Type B pancreatic cell (in vitro differentiated cells): ENCODE measurements around the gene ARHGEF7. TPM values are rescaled to one million over a fixed set of nuclear protein-coding genes. Genes with fewer than 3 reads are reported as not detected.
"Not testable (repeated sequence)": the region's sequence is repeated elsewhere in the genome, so short reads cannot be mapped to it uniquely, and the experiment has no call there.

ENCODE experiments used
- DNase-seq: peaks from one replicate; pipeline ENCODE4 v3.0.0; 2021; ENCODE audit warnings: mixed read lengths; ENCODE audit not compliant: unreplicated experiment; ENCODE audit errors: extremely low spot score
- H3K27ac Mint-ChIP-seq: 2 replicates; pipeline ENCODE4 v1.8.0; 2021; ENCODE audit warnings: mild to moderate bottlenecking, mixed read lengths
- H3K27me3 Mint-ChIP-seq: 2 replicates; pipeline ENCODE4 v1.8.0; 2021; ENCODE audit warnings: mixed read lengths
- H3K36me3 Mint-ChIP-seq: 2 replicates; pipeline ENCODE4 v1.8.0; 2021; ENCODE audit warnings: mixed read lengths
- H3K4me1 Mint-ChIP-seq: one replicate; pipeline ENCODE4 v1.8.0; 2021; ENCODE audit warnings: mixed read lengths; ENCODE audit not compliant: unreplicated experiment
- H3K4me3 Mint-ChIP-seq: 2 replicates; pipeline ENCODE4 v1.8.0; 2021; ENCODE audit warnings: mild to moderate bottlenecking, mixed read lengths
- H3K9me3 Mint-ChIP-seq: 2 replicates; pipeline ENCODE4 v1.8.0; 2021; ENCODE audit warnings: mixed read lengths
- long read RNA-seq: library from polyadenylated mRNA; unstranded; transcript quantifications from one replicate; pipeline ENCODE4 v2.0.0, GENCODE V29; 2020
- total RNA-seq: library from RNA; stranded (reverse); gene quantifications from 2 replicates; pipeline ENCODE4 v1.2.1, GENCODE V29; 2021; ENCODE audit warnings: low replicate concordance
- TF ChIP-seq, protein P1 (sequence below): fragments of 200-600 bp; sonication (generic); conservative IDR thresholded peaks from 2 replicates; pipeline ENCODE4 v1.5.0; 2021; ENCODE audit warnings: antibody characterized with exemption, mild to moderate bottlenecking

Gene ARHGEF7, protein sequence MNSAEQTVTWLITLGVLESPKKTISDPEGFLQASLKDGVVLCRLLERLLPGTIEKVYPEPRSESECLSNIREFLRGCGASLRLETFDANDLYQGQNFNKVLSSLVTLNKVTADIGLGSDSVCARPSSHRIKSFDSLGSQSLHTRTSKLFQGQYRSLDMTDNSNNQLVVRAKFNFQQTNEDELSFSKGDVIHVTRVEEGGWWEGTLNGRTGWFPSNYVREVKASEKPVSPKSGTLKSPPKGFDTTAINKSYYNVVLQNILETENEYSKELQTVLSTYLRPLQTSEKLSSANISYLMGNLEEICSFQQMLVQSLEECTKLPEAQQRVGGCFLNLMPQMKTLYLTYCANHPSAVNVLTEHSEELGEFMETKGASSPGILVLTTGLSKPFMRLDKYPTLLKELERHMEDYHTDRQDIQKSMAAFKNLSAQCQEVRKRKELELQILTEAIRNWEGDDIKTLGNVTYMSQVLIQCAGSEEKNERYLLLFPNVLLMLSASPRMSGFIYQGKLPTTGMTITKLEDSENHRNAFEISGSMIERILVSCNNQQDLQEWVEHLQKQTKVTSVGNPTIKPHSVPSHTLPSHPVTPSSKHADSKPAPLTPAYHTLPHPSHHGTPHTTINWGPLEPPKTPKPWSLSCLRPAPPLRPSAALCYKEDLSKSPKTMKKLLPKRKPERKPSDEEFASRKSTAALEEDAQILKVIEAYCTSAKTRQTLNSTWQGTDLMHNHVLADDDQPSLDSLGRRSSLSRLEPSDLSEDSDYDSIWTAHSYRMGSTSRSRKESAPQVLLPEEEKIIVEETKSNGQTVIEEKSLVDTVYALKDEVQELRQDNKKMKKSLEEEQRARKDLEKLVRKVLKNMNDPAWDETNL
- 103 and 109 TPM in 2 replicates for total RNA-seq
- long read RNA-seq, partial matches to known transcripts = 40 of 55 reads
- long read RNA-seq, other reads (novel, unspliced or antisense) = 15 of 55 reads

DNA sequence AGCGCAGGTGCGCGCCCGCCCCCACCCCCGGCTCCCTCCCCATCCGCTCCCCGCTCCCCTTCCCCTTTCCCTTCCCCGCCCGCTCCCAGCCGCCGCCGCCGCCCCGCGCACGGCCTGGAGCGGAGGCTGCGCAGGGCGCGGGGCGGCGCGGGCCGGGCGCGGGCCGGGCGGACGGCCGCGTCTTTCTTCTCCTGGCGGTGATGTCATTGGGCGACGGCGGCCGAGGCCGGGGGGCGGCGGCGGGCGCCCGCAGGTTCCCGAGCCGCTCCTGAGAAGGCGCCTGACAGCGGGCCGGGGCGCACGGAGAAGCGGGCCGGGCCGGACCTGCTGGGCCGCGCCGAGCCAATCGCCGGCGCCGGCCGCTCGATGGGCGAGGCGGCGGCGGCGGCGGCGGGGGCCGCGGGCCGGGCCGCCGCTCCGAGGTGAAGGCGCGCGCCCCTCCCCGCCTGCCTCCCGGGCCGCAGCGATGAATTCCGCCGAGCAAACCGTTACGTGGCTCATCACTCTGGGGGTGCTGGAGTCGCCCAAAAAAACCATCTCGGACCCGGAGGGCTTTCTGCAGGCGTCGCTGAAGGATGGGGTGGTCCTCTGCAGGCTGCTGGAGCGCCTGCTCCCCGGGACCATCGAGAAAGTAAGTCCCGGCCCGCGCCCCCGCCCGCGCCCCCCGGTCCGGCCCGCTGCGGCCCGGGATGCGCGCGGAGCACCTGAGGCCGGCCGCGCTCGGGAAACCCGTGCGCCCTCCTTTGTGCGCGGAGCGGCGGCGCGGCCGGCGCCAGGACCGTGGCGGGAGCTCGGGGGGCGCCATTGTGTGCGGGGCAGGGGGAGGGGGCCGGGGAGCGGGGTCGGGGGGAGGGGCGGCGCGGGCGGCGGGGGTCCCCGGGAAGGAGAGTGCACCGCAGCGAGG is at the start of gene ARHGEF7:
TSS of gene ARHGEF7 (plus strand) at position 250 of the 904 bp plus-strand sequence. CDS start at position 467, 217 bp downstream.
- peaks cover 60% of the 10 kb centered on the region for H3K27me3 Mint-ChIP-seq
- H3K27ac Mint-ChIP-seq = peak within 1 kb of the TSS; percentile 98
- TF ChIP-seq, protein P1, sequence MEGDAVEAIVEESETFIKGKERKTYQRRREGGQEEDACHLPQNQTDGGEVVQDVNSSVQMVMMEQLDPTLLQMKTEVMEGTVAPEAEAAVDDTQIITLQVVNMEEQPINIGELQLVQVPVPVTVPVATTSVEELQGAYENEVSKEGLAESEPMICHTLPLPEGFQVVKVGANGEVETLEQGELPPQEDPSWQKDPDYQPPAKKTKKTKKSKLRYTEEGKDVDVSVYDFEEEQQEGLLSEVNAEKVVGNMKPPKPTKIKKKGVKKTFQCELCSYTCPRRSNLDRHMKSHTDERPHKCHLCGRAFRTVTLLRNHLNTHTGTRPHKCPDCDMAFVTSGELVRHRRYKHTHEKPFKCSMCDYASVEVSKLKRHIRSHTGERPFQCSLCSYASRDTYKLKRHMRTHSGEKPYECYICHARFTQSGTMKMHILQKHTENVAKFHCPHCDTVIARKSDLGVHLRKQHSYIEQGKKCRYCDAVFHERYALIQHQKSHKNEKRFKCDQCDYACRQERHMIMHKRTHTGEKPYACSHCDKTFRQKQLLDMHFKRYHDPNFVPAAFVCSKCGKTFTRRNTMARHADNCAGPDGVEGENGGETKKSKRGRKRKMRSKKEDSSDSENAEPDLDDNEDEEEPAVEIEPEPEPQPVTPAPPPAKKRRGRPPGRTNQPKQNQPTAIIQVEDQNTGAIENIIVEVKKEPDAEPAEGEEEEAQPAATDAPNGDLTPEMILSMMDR = no peak
- peak within 1 kb of the TSS; percentile 97 for H3K4me3 Mint-ChIP-seq
- peaks cover 34% of the 10 kb centered on the region for H3K4me1 Mint-ChIP-seq
- peaks cover 5% of the 10 kb centered on the region for H3K36me3 Mint-ChIP-seq
- DNase-seq = no peak
- H3K9me3 Mint-ChIP-seq = no peaks in the 10 kb centered on the region

DNA sequence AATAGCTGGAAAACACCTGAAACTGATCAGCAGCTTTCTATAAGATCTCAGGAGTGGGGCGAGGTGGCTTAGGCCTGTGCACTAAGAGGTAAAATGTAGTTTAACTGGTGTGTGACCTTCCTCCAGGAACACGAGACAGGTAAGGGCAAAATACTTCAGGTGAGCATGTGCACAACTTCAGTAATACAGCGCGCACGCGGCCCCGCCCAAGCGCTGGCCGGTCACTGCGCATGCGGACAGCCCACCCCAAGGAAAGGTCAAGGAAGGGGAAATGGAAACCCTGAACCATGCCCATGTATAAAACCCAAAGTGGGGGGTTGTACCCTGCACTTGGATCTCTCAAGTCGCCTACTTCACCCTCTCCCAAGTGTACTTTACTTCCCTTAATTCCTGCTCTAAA is 49.4 kb upstream of the ARHGEF7 start:
- H3K36me3 Mint-ChIP-seq = no peaks in the 10 kb centered on the region
- H3K9me3 Mint-ChIP-seq = peaks cover 3% of the 10 kb centered on the region
- peaks cover 10% of the 10 kb centered on the region for H3K4me1 Mint-ChIP-seq
- no peak for DNase-seq
- peak overlapping the region; percentile 2 for H3K27ac Mint-ChIP-seq
- H3K27me3 Mint-ChIP-seq = peaks cover 14% of the 10 kb centered on the region
- H3K4me3 Mint-ChIP-seq = peak overlapping the region; percentile 81
- TF ChIP-seq, protein P1 = no peak

DNA sequence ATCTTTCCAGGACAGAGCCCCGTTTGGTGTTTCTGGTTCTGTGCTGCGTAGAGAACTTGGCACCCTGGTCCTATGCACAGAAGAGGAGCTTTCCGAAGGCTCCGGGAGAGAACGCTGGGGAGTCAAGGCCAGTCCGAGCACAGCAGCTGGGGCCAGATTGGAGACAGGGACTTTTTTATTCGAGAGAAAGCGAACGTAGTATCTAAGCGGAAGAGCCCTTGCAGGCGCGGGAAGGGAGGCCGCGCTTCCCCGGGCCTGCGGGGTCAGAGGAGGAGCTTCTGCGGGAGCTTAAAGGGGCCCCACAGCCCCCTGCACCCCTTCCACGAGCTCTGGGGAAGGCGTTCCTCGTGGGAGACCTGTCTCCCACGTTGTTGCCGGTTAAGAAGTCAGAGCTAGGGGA is 48.6 kb upstream of the ARHGEF7 start:
- Mint-ChIP-seq H3K4me3 (peak overlapping the region; percentile 81), H3K27ac (no peak overlapping the region), H3K36me3 (no peaks in the 10 kb centered on the region), H3K9me3 (peaks cover 8% of the 10 kb centered on the region), H3K4me1 (peaks cover 10% of the 10 kb centered on the region), H3K27me3 (peaks cover 14% of the 10 kb centered on the region)
- TF ChIP-seq, protein P1 = no peak
- DNase-seq = no peak

DNA sequence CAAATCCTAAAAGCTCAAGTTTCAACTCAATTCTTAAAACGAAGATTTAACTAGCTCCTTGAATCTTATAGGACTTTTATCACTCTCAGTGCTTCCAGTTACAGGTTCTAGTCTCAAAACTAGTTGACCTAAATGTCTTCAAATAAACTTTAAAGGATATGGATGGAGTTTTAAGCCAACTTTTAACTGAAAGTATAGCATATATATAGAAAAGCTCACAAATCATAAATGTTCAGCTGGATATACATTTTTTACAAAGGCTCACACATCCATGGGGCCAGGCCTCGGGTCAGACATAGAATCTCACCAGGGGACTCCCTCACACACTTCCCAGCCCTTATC is 47.1 kb upstream of the ARHGEF7 start:
- Mint-ChIP-seq H3K36me3 (no peaks in the 10 kb centered on the region), H3K27me3 (peaks cover 14% of the 10 kb centered on the region), H3K27ac (peak overlapping the region; percentile 33), H3K9me3 (peaks cover 8% of the 10 kb centered on the region), H3K4me3 (peak overlapping the region; percentile 86), H3K4me1 (peaks cover 10% of the 10 kb centered on the region)
- no peak for DNase-seq
- TF ChIP-seq, protein P1 = peak; percentile 44

DNA sequence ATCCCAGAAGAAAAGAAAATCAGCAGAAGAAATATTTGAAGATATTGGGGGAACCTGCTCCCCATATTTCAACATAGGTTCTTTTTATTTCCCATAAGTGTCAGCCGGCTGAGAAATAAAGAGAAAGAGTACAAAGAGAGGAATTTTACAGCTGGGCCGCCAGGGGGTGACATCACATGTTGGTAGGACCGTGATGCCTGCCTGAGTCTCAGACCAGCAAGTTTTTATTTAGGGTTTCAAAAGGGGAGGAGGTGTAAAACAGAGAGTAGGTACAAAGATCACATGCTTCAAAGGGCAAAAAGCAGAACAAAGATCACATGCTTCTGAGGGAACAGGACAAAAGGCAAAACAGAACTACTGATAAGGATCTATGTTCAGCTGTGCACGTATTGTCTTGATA is 44.0 kb upstream of the ARHGEF7 start:
- TF ChIP-seq, protein P1 = peak; percentile 25
- not testable (repeated sequence) for H3K27ac Mint-ChIP-seq, H3K27me3 Mint-ChIP-seq, H3K4me3 Mint-ChIP-seq, H3K36me3 Mint-ChIP-seq, H3K4me1 Mint-ChIP-seq, DNase-seq
- peaks cover 11% of the 10 kb centered on the region for H3K9me3 Mint-ChIP-seq

DNA sequence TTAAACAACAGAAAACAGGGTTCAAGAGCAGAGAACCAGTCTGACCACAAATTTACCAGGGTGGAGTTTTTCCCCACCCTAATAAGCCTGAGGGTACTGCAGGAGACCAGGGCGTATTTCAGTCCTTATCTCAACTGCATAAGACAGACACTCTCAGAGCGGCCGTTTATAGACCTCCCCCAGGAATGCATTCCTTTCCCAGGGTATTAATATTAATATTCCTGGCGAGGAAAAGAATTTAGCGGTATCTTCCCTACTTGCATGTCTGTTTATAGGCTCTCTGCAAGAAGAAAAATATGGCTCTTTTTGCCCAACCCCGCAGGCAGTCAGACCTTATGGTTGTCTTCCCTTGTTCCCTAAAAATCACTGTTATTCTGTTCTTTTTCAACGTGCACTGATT is 43.6 kb upstream of the ARHGEF7 start:
- not testable (repeated sequence) for H3K36me3 Mint-ChIP-seq, H3K27me3 Mint-ChIP-seq, H3K4me1 Mint-ChIP-seq, DNase-seq, H3K27ac Mint-ChIP-seq, H3K4me3 Mint-ChIP-seq
- peaks cover 11% of the 10 kb centered on the region for H3K9me3 Mint-ChIP-seq
